Measurements from ENCODE around the gene NRDE2. TPM values are rescaled to one million over a fixed set of nuclear protein-coding genes. Genes with fewer than 3 reads are reported as not detected.
A peak's percentile ranks its signal among the peaks of the same experiment; 100 is the strongest.

NRDE2 gene
- 11.4 and 20.0 TPM in 2 replicates for total RNA-seq
- 21.9 and 27.9 TPM in 2 replicates for polyA plus RNA-seq

- TF ChIP-seq EZH2phosphoT487 (IDR thresholded peaks at IDR 0.05; ENCODE audit: low read depth, severe bottlenecking, unreplicated experiment), result no peak
- no peak for TF ChIP-seq CTCF (IDR thresholded peaks at IDR 0.05; ENCODE audit: poor library complexity)
- no peak for TF ChIP-seq EZH2 (IDR thresholded peaks at IDR 0.05; ENCODE audit: borderline replicate concordance)
- WGBS (ENCODE audit: low lambda C conversion rate, missing lambda C conversion rate), result 7% methylated on average over 37 of the region's 46 CpGs
Observed at GRCh38 chr14:90331497-90332270, at the start of gene NRDE2. Gene NRDE2 (minus strand): TSS chr14:90331941. CDS start chr14:90331904, 37 bp downstream.

GRCh38 chr14:90381011-90381786 lies 49.5 kb upstream of the NRDE2 start:
- Histone ChIP-seq H3K4me2 (peak overlapping the region; percentile 77), H3K27ac (peak overlapping the region; percentile 99), H3K9me3 (ENCODE audit: low read depth) (no peaks in the 10 kb centered on the region), H3K36me3 (replicated peaks; ENCODE audit: insufficient read depth, low read depth) (no peaks in the 10 kb centered on the region), H4K20me1 (ENCODE audit: insufficient read depth, poor library complexity, severe bottlenecking) (no peaks in the 10 kb centered on the region), H2AFZ (no peak overlapping the region), H3K79me2 (no peaks in the 10 kb centered on the region), H3K4me1 (ENCODE audit: insufficient read depth) (peaks cover 24% of the 10 kb centered on the region), H3K9me2 (replicated peaks; ENCODE audit: insufficient read depth) (no peaks in the 10 kb centered on the region), H3K27me3 (no peaks in the 10 kb centered on the region), H3K4me3 (no peak overlapping the region)
- TF ChIP-seq EZH2phosphoT487 (IDR thresholded peaks at IDR 0.05; ENCODE audit: low read depth, severe bottlenecking, unreplicated experiment) (no peak), EZH2 (IDR thresholded peaks at IDR 0.05; ENCODE audit: borderline replicate concordance) (no peak), CTCF (IDR thresholded peaks at IDR 0.05; ENCODE audit: poor library complexity) (no peak)
- DNase-seq (ENCODE audit: low spot score), result peak; percentile 80
- 64% methylated on average over 8 of the region's 8 CpGs for WGBS (ENCODE audit: low lambda C conversion rate, missing lambda C conversion rate)

More at GRCh38 chr14:90331497-90332270, at the start of gene NRDE2:
- Histone ChIP-seq H3K79me2 (peaks cover 45% of the 10 kb centered on the region), H3K36me3 (replicated peaks; ENCODE audit: insufficient read depth, low read depth) (no peaks in the 10 kb centered on the region), H3K9me2 (replicated peaks; ENCODE audit: insufficient read depth) (no peaks in the 10 kb centered on the region), H3K4me3 (peak within 1 kb of the TSS; percentile 55), H2AFZ (peak within 1 kb of the TSS; percentile 84), H4K20me1 (ENCODE audit: insufficient read depth, poor library complexity, severe bottlenecking) (no peaks in the 10 kb centered on the region), H3K9me3 (ENCODE audit: low read depth) (no peaks in the 10 kb centered on the region), H3K27me3 (no peaks in the 10 kb centered on the region), H3K4me2 (peak within 1 kb of the TSS; percentile 89), H3K4me1 (ENCODE audit: insufficient read depth) (peaks cover 20% of the 10 kb centered on the region), H3K27ac (peak within 1 kb of the TSS; percentile 83)
- DNase-seq (ENCODE audit: low spot score), result peak; percentile 100

GRCh38 chr14:90379106-90379505 lies 47.4 kb upstream of the NRDE2 start:
- H3K36me3 ChIP-seq (replicated peaks; ENCODE audit: insufficient read depth, low read depth), result no peaks in the 10 kb centered on the region
- no peak overlapping the region for H3K27ac ChIP-seq
- no peaks in the 10 kb centered on the region for H3K79me2 ChIP-seq
- H3K4me3 ChIP-seq, result no peak overlapping the region
- H3K27me3 ChIP-seq, result no peaks in the 10 kb centered on the region
- H4K20me1 ChIP-seq (ENCODE audit: insufficient read depth, poor library complexity, severe bottlenecking), result no peaks in the 10 kb centered on the region
- no peaks in the 10 kb centered on the region for H3K9me3 ChIP-seq (ENCODE audit: low read depth)
- peaks cover 15% of the 10 kb centered on the region for H3K4me1 ChIP-seq (ENCODE audit: insufficient read depth)
- H3K9me2 ChIP-seq (replicated peaks; ENCODE audit: insufficient read depth), result no peaks in the 10 kb centered on the region
- H3K4me2 ChIP-seq, result no peak overlapping the region
- DNase-seq (ENCODE audit: low spot score), result no peak
- TF ChIP-seq EZH2 (IDR thresholded peaks at IDR 0.05; ENCODE audit: borderline replicate concordance) (no peak), EZH2phosphoT487 (IDR thresholded peaks at IDR 0.05; ENCODE audit: low read depth, severe bottlenecking, unreplicated experiment) (no peak), CTCF (IDR thresholded peaks at IDR 0.05; ENCODE audit: poor library complexity) (no peak)
- WGBS (ENCODE audit: low lambda C conversion rate, missing lambda C conversion rate), result 53% methylated on average over 2 of the region's 2 CpGs
- no peak overlapping the region for H2AFZ ChIP-seq

All from hepatocyte (in vitro differentiated cells).